ENCODE measurements around the gene PDE11A.

GRCh38 chr2:178082408-178083045, 9.9 kb upstream of the PDE11A start:
- no peak for TF ChIP-seq CTCF (IDR thresholded peaks at IDR 0.05)
- TF ChIP-seq POLR2AphosphoS5 (IDR thresholded peaks at IDR 0.05), result no peak
- TF ChIP-seq POLR2A (IDR thresholded peaks at IDR 0.05), result no peak

Measured in transverse colon (tissue), 4 donors.